OCI-LY7 (cell line): ENCODE measurements around the gene WFDC6. TPM values are rescaled to one million over a fixed set of nuclear protein-coding genes. Genes with fewer than 3 reads are reported as not detected.

Experiments used
- BruUV-seq: library from RNA; stranded (reverse); fragments of 400-500 nt; replicated peaks from 2 replicates; lab custom pipeline; 2021; lab: Mats Ljungman, UMichigan
- CTCF ChIA-PET: fragments of 300-600 bp; sonication (Branson Sonifier 250); formaldehyde crosslinking; loops from one replicate; lab custom pipeline; 2022; ENCODE audit warnings: antibody characterized with exemption; ENCODE audit not compliant: unreplicated experiment; lab: Charles Lee
- POLR2A ChIA-PET: fragments of 300-600 bp; sonication (Branson Sonifier 250); formaldehyde crosslinking; loops from one replicate; lab custom pipeline; 2022; ENCODE audit warnings: antibody characterized with exemption; lab: Charles Lee
- DNase-seq: peaks from one replicate; pipeline ENCODE4 v3.0.0-alpha.2; 2015; ENCODE audit warnings: low spot score
- H2AFZ ChIP-seq: fragments of 200-600 bp; sonication (generic), shearing (Covaris generic); 2 replicates; pipeline ENCODE4 v1.6.1; 2014; ENCODE audit warnings: mild to moderate bottlenecking, antibody characterized with exemption, low read length, moderate library complexity
- H3K27ac ChIP-seq: fragments of 200-600 bp; sonication (generic); 2 replicates; pipeline ENCODE4 v1.5.1; 2014; ENCODE audit warnings: mixed run types, low read depth, mild to moderate bottlenecking, moderate library complexity, low read length, inconsistent platforms; ENCODE audit not compliant: poor library complexity, severe bottlenecking
- H3K36me3 ChIP-seq: fragments of 200-600 bp; sonication (generic); 2 replicates; pipeline ENCODE4 v1.6.1; 2014; ENCODE audit warnings: mild to moderate bottlenecking, antibody characterized with exemption, low read length, moderate library complexity, mixed read lengths; ENCODE audit not compliant: insufficient read depth
- H3K4me1 ChIP-seq: fragments of 200-600 bp; sonication (generic); 2 replicates; pipeline ENCODE4 v1.5.1; 2014; ENCODE audit warnings: mild to moderate bottlenecking, low read length; ENCODE audit not compliant: insufficient read depth, poor library complexity, severe bottlenecking
- H3K4me2 ChIP-seq: fragments of 200-600 bp; sonication (generic); 2 replicates; pipeline ENCODE4 v1.6.1; 2014; ENCODE audit warnings: mild to moderate bottlenecking, low read length
- H3K4me3 ChIP-seq: fragments of 200-600 bp; sonication (generic); 2 replicates; pipeline ENCODE4 v1.5.1; 2014; ENCODE audit warnings: mild to moderate bottlenecking, low read depth, low read length; ENCODE audit not compliant: poor library complexity, severe bottlenecking
- H3K79me2 ChIP-seq: fragments of 200-600 bp; sonication (generic); 2 replicates; pipeline ENCODE4 v1.6.1; 2016; ENCODE audit warnings: low read depth, mild to moderate bottlenecking, low read length, moderate library complexity, mixed read lengths; ENCODE audit not compliant: insufficient read depth
- H3K9me2 ChIP-seq: fragments of 200-600 bp; sonication (generic); 2 replicates; pipeline ENCODE4 v1.6.1; 2016; ENCODE audit warnings: mild to moderate bottlenecking, low read length, mixed read lengths; ENCODE audit not compliant: insufficient read depth
- H3K9me3 ChIP-seq: fragments of 200-600 bp; sonication (generic); 2 replicates; pipeline ENCODE4 v1.6.1; 2014; ENCODE audit warnings: mild to moderate bottlenecking, mixed run types, low read length, mixed read lengths
- H4K20me1 ChIP-seq: fragments of 200-600 bp; sonication (generic); 2 replicates; pipeline ENCODE4 v1.6.1; 2014; ENCODE audit warnings: mild to moderate bottlenecking, antibody characterized with exemption, low read length, moderate library complexity, mixed read lengths; ENCODE audit not compliant: insufficient read depth
- CTCF ChIP-seq: fragments of 200-600 bp; sonication (generic); conservative IDR thresholded peaks from 2 replicates; pipeline ENCODE4 v1.5.1; 2014; ENCODE audit warnings: mild to moderate bottlenecking, antibody characterized with exemption, low read length, moderate library complexity, mixed read lengths
- EZH2phosphoT487 ChIP-seq: fragments of 200-600 bp; sonication (generic); IDR thresholded peaks from 2 replicates; pipeline ENCODE4 v1.6.1; 2018; ENCODE audit warnings: low read depth, borderline replicate concordance, mild to moderate bottlenecking, mixed run types, antibody characterized with exemption, low read length, moderate library complexity, mixed read lengths
- intact Hi-C: fragments of 100-400 bp; cut with micrococcal nuclease; formaldehyde crosslinking; loops from one replicate; pipeline ENCODE4 v1.10.0; 2022; ENCODE audit not compliant: unreplicated experiment
- total RNA-seq, 2 experiments: library from RNA; depleted of rRNA in 1 of 2; stranded (reverse); fragments of >200 nt in 1 of 2; shearing (Covaris generic) in 1 of 2; gene quantifications; 2 replicates each; pipeline ENCODE4 v1.2.3, GENCODE V29; 2014 to 2022

The WFDC6 gene
- total RNA-seq, 2 experiments from 2014 or later = not detected

- Histone ChIP-seq H3K9me3 (no peaks in the 10 kb centered on the region), H3K4me3 (no peak overlapping the region), H2AFZ (no peak overlapping the region), H3K79me2 (no peaks in the 10 kb centered on the region), H4K20me1 (no peaks in the 10 kb centered on the region), H3K9me2 (no peaks in the 10 kb centered on the region), H3K4me1 (no peaks in the 10 kb centered on the region), H3K4me2 (no peak overlapping the region), H3K27ac (no peak overlapping the region), H3K36me3 (no peaks in the 10 kb centered on the region)
- no TSS peak for BruUV-seq
- no peak for DNase-seq
- POLR2A ChIA-PET = interaction anchor here (1.2 kb wide), 1 partner anchor 12 kb away, joined by 3 read pairs; no protein-coding TSS in a partner anchor
- CTCF ChIA-PET = no interaction called here
- TF ChIP-seq CTCF = no peak
- no peak for TF ChIP-seq EZH2phosphoT487
- intact Hi-C loops = no loop called here
Observed at GRCh38 chr20:45550765-45551164, 11.5 kb upstream of the WFDC6 start.

- intact Hi-C loops = no loop called here
- no peak for TF ChIP-seq EZH2phosphoT487
- TF ChIP-seq CTCF = no peak
- CTCF ChIA-PET = interaction anchor here (0.8 kb wide), 1 partner anchor 222 kb away, joined by 3 read pairs; no protein-coding TSS in a partner anchor
Observed at GRCh38 chr20:45548410-45548809, 9.1 kb upstream of the WFDC6 start.

GRCh38 chr20:45547206-45547770 lies 8.0 kb upstream of the WFDC6 start, which contains the start of gene EPPIN:
EPPIN (minus strand) TSS chr20:45547401; CDS start chr20:45547357, 44 bp downstream.
- TF ChIP-seq EZH2phosphoT487 = no peak
- TF ChIP-seq CTCF = no peak
- CTCF ChIA-PET = interaction anchor here (0.8 kb wide), 1 partner anchor 224 kb away, joined by 3 read pairs; no protein-coding TSS in a partner anchor

More at GRCh38 chr20:45548410-45548809, 9.1 kb upstream of the WFDC6 start:
- no peak overlapping the region for H3K27ac ChIP-seq
- no peak for DNase-seq
- no peaks in the 10 kb centered on the region for H4K20me1 ChIP-seq
- H3K9me3 ChIP-seq = no peaks in the 10 kb centered on the region
- H2AFZ ChIP-seq = no peak overlapping the region
- H3K4me1 ChIP-seq = no peaks in the 10 kb centered on the region
- no peaks in the 10 kb centered on the region for H3K36me3 ChIP-seq
- BruUV-seq = no TSS peak
- POLR2A ChIA-PET = no interaction called here
- no peaks in the 10 kb centered on the region for H3K9me2 ChIP-seq
- no peaks in the 10 kb centered on the region for H3K79me2 ChIP-seq
- no peak overlapping the region for H3K4me2 ChIP-seq
- no peak overlapping the region for H3K4me3 ChIP-seq

More at GRCh38 chr20:45547206-45547770, 8.0 kb upstream of the WFDC6 start, which contains the start of gene EPPIN:
- intact Hi-C loops = no loop called here
- no peak for DNase-seq
- POLR2A ChIA-PET = no interaction called here
- H3K9me3 ChIP-seq = no peaks in the 10 kb centered on the region
- H3K27ac ChIP-seq = no peak within 1 kb of the TSS
- H3K4me3 ChIP-seq = no peak within 1 kb of the TSS
- H3K9me2 ChIP-seq = no peaks in the 10 kb centered on the region
- no peak within 1 kb of the TSS for H2AFZ ChIP-seq
- no peaks in the 10 kb centered on the region for H3K4me1 ChIP-seq
- H3K79me2 ChIP-seq = no peaks in the 10 kb centered on the region
- no peak within 1 kb of the TSS for H3K4me2 ChIP-seq
- no TSS peak for BruUV-seq
- H3K36me3 ChIP-seq = no peaks in the 10 kb centered on the region
- no peaks in the 10 kb centered on the region for H4K20me1 ChIP-seq
